SK-N-DZ (cell line): ENCODE measurements around the gene PPP1R26.
"Not testable (repeated sequence)": the region's sequence is repeated elsewhere in the genome, so short reads cannot be mapped to it uniquely, and the experiment has no call there.

ENCODE experiments used
- DNase-seq: peaks from one replicate; pipeline ENCODE4 v3.0.0-alpha.2; 2015; ENCODE audit warnings: low spot score

PPP1R26 gene

GRCh38 chr9:135521608-135522095, 42.1 kb downstream of the PPP1R26 start:
- DNase-seq = no peak

GRCh38 chr9:135522137-135522877, 42.7 kb downstream of the PPP1R26 start:
- no peak for DNase-seq

DNA sequence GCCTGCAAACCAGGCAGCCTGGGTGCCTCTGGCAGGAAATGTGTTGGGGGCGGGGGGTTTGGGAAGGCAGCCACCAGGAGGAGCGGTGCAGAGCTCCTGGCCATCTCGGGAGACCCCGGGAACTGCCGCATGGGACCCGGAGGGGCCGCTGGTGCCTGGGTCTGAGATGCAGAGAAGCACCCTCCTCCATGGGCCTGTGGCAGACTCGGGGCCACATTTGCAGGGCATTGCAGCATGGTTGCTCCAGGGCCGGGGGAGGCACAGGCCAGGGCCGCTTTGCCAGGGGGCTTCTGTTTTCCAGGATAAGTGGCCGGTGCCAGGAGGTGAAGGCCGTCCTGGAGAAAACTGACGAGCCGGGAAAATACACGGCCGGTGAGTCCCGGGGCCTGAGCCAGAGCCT, 43.3 kb downstream of the PPP1R26 start:
- DNase-seq = no peak

- DNase-seq = no peak
These were observed 44.0 kb downstream of the PPP1R26 start for GRCh38 chr9:135523521-135524129.

DNA sequence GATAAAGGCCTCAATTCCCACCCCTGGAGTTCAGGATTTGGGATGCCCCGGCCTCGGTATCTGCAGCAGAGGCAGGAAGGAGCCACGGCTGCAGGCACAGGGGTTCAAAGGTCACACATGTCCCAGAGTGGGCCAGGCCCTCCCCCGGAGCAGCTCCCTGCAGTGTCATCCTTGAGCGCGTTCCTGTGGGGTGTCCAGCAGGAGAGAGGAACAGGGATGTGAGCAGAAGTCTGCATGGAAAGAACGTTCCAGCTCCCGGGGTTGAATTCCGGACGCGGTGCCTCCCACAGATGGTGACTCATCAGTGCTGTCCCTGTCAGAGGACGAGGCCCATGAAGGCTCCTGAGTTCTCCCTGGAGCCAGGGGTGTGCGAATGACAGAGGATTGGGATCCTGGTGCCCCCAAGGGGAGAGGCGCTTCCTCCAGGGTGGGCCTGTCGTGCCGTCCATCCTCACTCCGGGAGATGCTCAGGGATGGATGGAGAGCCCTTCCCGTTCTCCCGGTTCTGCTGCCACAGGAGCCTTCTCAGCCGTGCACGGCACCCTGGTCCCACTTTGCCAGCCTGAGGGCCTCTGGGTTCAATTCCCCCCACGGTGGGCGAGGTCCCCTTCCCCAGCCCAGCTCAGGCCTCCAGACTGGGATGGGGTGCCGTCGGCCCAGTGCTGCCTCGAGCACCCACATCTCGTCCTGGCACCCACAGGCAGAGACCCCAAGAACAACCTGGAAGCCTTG, 44.7 kb downstream of the PPP1R26 start:
- no peak for DNase-seq

DNA sequence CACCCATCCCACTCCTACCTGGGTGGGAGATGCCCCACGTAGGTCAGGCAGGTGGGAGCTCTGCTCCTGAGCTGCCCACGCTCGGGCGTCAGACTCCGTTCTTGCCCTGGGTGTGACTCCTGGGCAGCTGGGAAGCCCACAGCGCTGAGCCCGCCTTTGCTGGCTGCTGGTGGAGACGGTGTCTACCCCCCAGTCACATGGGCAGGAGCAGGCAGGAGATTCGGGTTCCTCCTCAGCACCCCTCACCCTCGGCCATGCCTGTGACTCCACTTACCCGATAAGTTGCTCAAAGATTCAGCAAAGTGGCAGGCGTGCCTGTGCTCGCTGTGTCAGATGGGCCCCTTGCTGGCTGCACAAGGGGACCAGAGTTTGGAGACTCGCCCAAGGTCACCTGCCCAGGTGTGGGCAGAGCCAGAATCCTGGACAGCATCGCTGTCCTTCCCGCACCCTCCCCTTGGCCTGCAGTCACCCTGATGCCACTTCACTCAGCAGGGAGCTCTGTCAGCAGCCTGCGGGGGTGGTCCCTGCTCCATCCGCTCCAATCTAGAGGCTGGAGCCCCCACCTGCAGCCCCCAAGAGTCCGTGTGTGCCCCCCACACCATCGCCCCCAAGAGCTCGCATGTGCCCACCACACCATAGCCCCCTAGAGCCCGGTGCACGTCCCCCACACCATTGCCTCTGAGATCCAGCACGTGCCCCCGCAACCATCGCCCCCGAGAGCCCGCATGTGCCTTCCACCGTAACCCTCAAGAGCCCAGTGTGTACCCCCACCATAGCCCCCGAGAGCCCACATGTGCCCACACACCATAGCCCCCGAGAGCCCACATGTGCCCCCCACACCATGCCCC, 45.9 kb downstream of the PPP1R26 start:
- DNase-seq = no peak

- DNase-seq = no peak
These were observed 46.6 kb downstream of the PPP1R26 start for GRCh38 chr9:135526089-135526729.

GRCh38 chr9:135526730-135527571, 47.4 kb downstream of the PPP1R26 start:
- no peak for DNase-seq

GRCh38 chr9:135528842-135529435, 49.4 kb downstream of the PPP1R26 start:
- not testable (repeated sequence) for DNase-seq

GRCh38 chr9:135530146-135530545, 50.6 kb downstream of the PPP1R26 start:
- no peak for DNase-seq

GRCh38 chr9:135531096-135531495, 51.5 kb downstream of the PPP1R26 start:
- no peak for DNase-seq

- DNase-seq = no peak
These were observed 53.5 kb downstream of the PPP1R26 start for GRCh38 chr9:135533113-135533512.

GRCh38 chr9:135533674-135534073, 54.1 kb downstream of the PPP1R26 start:
- DNase-seq = no peak

DNA sequence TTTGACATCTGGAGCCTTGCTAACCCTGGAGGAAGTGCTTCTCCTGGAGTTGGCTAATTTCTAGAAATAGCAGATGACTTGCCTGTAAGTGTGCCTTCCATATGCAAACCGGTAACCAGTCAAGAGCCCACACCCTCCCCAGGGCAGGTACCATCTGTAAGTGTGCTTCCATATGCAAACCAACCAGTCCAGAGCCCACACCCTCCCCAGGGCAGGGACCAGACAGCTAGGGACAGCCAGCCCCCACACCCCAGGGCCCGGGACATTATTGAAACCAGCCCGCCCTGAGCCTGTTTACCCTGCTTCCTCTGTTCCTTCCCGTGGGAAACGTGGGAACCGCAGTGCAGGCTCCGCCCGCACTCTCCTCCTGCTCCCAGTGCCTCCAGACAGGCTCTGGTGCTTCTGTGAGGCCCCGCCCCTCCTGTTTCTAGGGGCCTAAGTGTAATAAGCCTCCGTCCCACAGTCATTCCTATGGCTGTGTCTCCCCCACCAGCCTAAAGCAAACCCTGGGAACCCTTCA, 54.7 kb downstream of the PPP1R26 start:
- DNase-seq = not testable (repeated sequence)

GRCh38 chr9:135534826-135535225, 55.2 kb downstream of the PPP1R26 start:
- DNase-seq = not testable (repeated sequence)

GRCh38 chr9:135535631-135536030, 56.0 kb downstream of the PPP1R26 start:
- DNase-seq = not testable (repeated sequence)

- no peak for DNase-seq
These were observed 56.6 kb downstream of the PPP1R26 start for GRCh38 chr9:135536216-135536615.
